Endothelial cell of umbilical vein (primary cell): ENCODE results near the gene CD72. TPM values are rescaled to one million over a fixed set of nuclear protein-coding genes. Genes with fewer than 3 reads are reported as not detected.
A peak's percentile ranks its signal among the peaks of the same experiment; 100 is the strongest.

Source experiments
- BruUV-seq: library from RNA; stranded (reverse); fragments of 400-500 nt; replicated peaks from 2 replicates; lab custom pipeline; 2021; lab: Mats Ljungman, UMichigan
- CTCF ChIA-PET: fragments of 300-600, 350-600 bp; sonication (Branson Sonifier 250); formaldehyde crosslinking; loops from one replicate; lab custom pipeline; 2021; ENCODE audit warnings: antibody characterized with exemption, inconsistent platforms; lab: Charles Lee
- POLR2A ChIA-PET: fragments of 300-600, 350-600 bp; sonication (Branson Sonifier 250); formaldehyde crosslinking; loops from one replicate; lab custom pipeline; 2021; ENCODE audit warnings: antibody characterized with exemption, inconsistent platforms; lab: Charles Lee
- DNase-seq: peaks from one replicate; pipeline ENCODE4 v3.0.0-alpha.2; 2011; ENCODE audit warnings: low read depth, low spot score
- FAIRE-seq: peaks from 2 replicates; lab custom pipeline; 2011; peaks lifted over from hg19 to GRCh38; lab: Jason Lieb, UNC
- H2AFZ ChIP-seq: 2 replicates; pipeline ENCODE4 v1.6.0; 2012; ENCODE audit warnings: low read depth, low read length, control low read depth, inconsistent platforms
- H3K27ac ChIP-seq: 2 replicates; pipeline ENCODE4 v1.5.1; 2011; ENCODE audit warnings: low read depth, mild to moderate bottlenecking, control low read depth, low read length, moderate library complexity; ENCODE audit not compliant: insufficient read depth
- H3K27me3 ChIP-seq, 2 experiments: 2 replicates each; pipeline versions ENCODE4 v1.6.0 to v1.6.1; 2011; ENCODE audit warnings: low read length in 2 of 2, mixed read lengths in 1 of 2; ENCODE audit not compliant: control insufficient read depth in 2 of 2, insufficient read depth in 2 of 2
- H3K36me3 ChIP-seq, 2 experiments: 2 replicates in 1 of 2; 3 replicates in 1 of 2; pipeline ENCODE4 v1.5.1; 2011; ENCODE audit warnings: low read length in 2 of 2, mild to moderate bottlenecking in 1 of 2, moderate library complexity in 1 of 2; ENCODE audit not compliant: control insufficient read depth in 2 of 2, insufficient read depth in 2 of 2; ENCODE audit errors: extremely low read depth in 1 of 2
- H3K4me1 ChIP-seq: 3 replicates; pipeline ENCODE4 v1.5.1; 2011; ENCODE audit warnings: mild to moderate bottlenecking, low read length; ENCODE audit not compliant: control insufficient read depth, insufficient read depth; ENCODE audit errors: extremely low read depth
- H3K4me2 ChIP-seq: 2 replicates; pipeline ENCODE4 v1.6.1; 2011; ENCODE audit warnings: low read length, control low read depth, mixed read lengths; ENCODE audit not compliant: insufficient read depth
- H3K4me3 ChIP-seq, 3 experiments: fragments of 200-600 bp in 1 of 3; sonication (generic), shearing (Covaris generic) in 1 of 3; replicated peaks in 1 of 3; 2 replicates each; pipeline ENCODE4 v1.5.1; 2011 to 2016; ENCODE audit warnings: control low read depth in 3 of 3, low read length in 3 of 3, mild to moderate bottlenecking in 2 of 3, inconsistent platforms in 1 of 3, low read depth in 1 of 3, moderate library complexity in 1 of 3; ENCODE audit not compliant: insufficient read depth in 1 of 3
- H3K79me2 ChIP-seq: 2 replicates; pipeline ENCODE4 v1.6.0; 2012; ENCODE audit warnings: low read length, inconsistent platforms; ENCODE audit not compliant: control insufficient read depth, insufficient read depth
- H3K9ac ChIP-seq: replicated peaks from 2 replicates; pipeline ENCODE3; 2011; ENCODE audit warnings: low read length, control low read depth; ENCODE audit not compliant: insufficient read depth; ENCODE audit errors: extremely low read depth
- H3K9me1 ChIP-seq: replicated peaks from 3 replicates; pipeline ENCODE4 v1.6.0; 2011; ENCODE audit warnings: mild to moderate bottlenecking, low read length; ENCODE audit not compliant: control insufficient read depth, insufficient read depth; ENCODE audit errors: extremely low read depth
- H3K9me3 ChIP-seq: replicated peaks from 2 replicates; pipeline ENCODE4 v1.5.1; 2012; ENCODE audit warnings: low read length, inconsistent platforms; ENCODE audit not compliant: control insufficient read depth, insufficient read depth
- H4K20me1 ChIP-seq: replicated peaks from 2 replicates; pipeline ENCODE3; 2011; ENCODE audit warnings: mild to moderate bottlenecking, low read length; ENCODE audit not compliant: control insufficient read depth, insufficient read depth; ENCODE audit errors: extremely low read depth
- CTCF ChIP-seq, 2 donors: IDR thresholded peaks; 1 replicate in 1 of 2; 2 replicates in 1 of 2; pipeline ENCODE4 v1.5.1; 2011; ENCODE audit warnings: low read length in 2 of 2, mild to moderate bottlenecking in 2 of 2, moderate library complexity in 2 of 2, control low read depth in 1 of 2, inconsistent platforms in 1 of 2, low read depth in 1 of 2; ENCODE audit not compliant: insufficient read depth in 1 of 2; ENCODE audit errors: extremely low read depth in 1 of 2
- EZH2 ChIP-seq: IDR thresholded peaks from 2 replicates; pipeline ENCODE4 v1.6.1; 2012; ENCODE audit warnings: borderline replicate concordance, low read depth, mild to moderate bottlenecking, moderate library complexity, low read length, inconsistent platforms; ENCODE audit not compliant: severe bottlenecking
- FOS ChIP-seq: IDR thresholded peaks from 2 replicates; pipeline ENCODE4 v1.6.1; 2011; ENCODE audit warnings: mild to moderate bottlenecking, low read length, moderate library complexity, borderline replicate concordance; ENCODE audit not compliant: insufficient read depth
- GATA2 ChIP-seq: IDR thresholded peaks from 2 replicates; pipeline ENCODE4 v1.7.0; 2011; ENCODE audit warnings: low read depth, mild to moderate bottlenecking, moderate library complexity, mixed read lengths, low read length; ENCODE audit not compliant: insufficient read length, insufficient read depth
- JUN ChIP-seq: IDR thresholded peaks from 2 replicates; pipeline ENCODE4 v1.6.1; 2011; ENCODE audit warnings: borderline replicate concordance, low read depth; ENCODE audit not compliant: insufficient read length, insufficient read depth
- MYC ChIP-seq: IDR thresholded peaks from one replicate; pipeline ENCODE4 v1.6.1; 2011; ENCODE audit warnings: mild to moderate bottlenecking, low read depth, low read length
- POLR2A ChIP-seq: IDR thresholded peaks from 2 replicates; pipeline ENCODE4 v1.6.1; 2012; ENCODE audit warnings: low read depth, mild to moderate bottlenecking, control low read depth, low read length
- POLR2AphosphoS5 ChIP-seq: IDR thresholded peaks from 2 replicates; pipeline ENCODE4 v1.6.1; 2012; ENCODE audit warnings: low read depth, mild to moderate bottlenecking, control low read depth, low read length, moderate library complexity; ENCODE audit not compliant: insufficient read depth
- dilution Hi-C: fragments of 300-500 bp; cut with MboI; formaldehyde crosslinking; loops from one replicate; pipeline ENCODE4 v1.15.0; 2019; ENCODE audit warnings: low sequenced_read_pairs; ENCODE audit not compliant: extremely low pct_ligation_motif_present
- intact Hi-C: fragments of 100-400 bp; cut with micrococcal nuclease; formaldehyde crosslinking; loops from one replicate; pipeline ENCODE4 v1.10.0; 2022
- polyA plus RNA-seq, 4 experiments: library from polyadenylated mRNA; depleted of rRNA in 3 of 4; stranded (reverse) in 3 of 4; unstranded in 1 of 4; fragments of >200 nt; gene quantifications; 2 replicates each; pipeline versions ENCODE4 v1.2.1 to v1.2.3, GENCODE V29; 2011 to 2012; ENCODE audit warnings: missing spikeins in 1 of 4
- total RNA-seq: library from RNA; stranded (reverse); gene quantifications from 2 replicates; pipeline ENCODE4 v1.2.3, GENCODE V29; 2021
- TF ChIP-seq, protein P1 (sequence below): IDR thresholded peaks from 2 replicates; pipeline ENCODE4 v1.6.1; 2011; ENCODE audit not compliant: insufficient read depth, insufficient read length

The CD72 gene
- total and polyA plus RNA-seq, 2 donors (not counting 3 experiments of a cell fraction or from before 2014, with no cell fraction given), result 0.39 TPM; not detected in 1

- ChIA-PET CTCF (no interaction called here), POLR2A (no interaction called here)
- H3K9ac ChIP-seq, result no peak overlapping the region
- H3K9me1 ChIP-seq, result no peaks in the 10 kb centered on the region
- H3K9me3 ChIP-seq, result no peaks in the 10 kb centered on the region
- H3K36me3 ChIP-seq, result peaks cover 3 to 14% of the 10 kb centered on the region in 2 experiments
- FAIRE-seq (peak; percentile 40), DNase-seq (no peak)
- dilution Hi-C loops (no loop called here), intact Hi-C loops (no loop called here)
- no peaks in the 10 kb centered on the region for H3K79me2 ChIP-seq
- peak overlapping the region in 2 of 3 experiments; percentile 41 to 44 for H3K4me3 ChIP-seq
- peaks cover 16% of the 10 kb centered on the region for H3K4me1 ChIP-seq
- BruUV-seq, result TSS peak; percentile 14
- peak overlapping the region; percentile 51 for H3K4me2 ChIP-seq
- H3K27ac ChIP-seq, result no peak overlapping the region
- H3K27me3 ChIP-seq, result no peaks in the 10 kb centered on the region
- H2AFZ ChIP-seq, result no peak overlapping the region
- no peaks in the 10 kb centered on the region for H4K20me1 ChIP-seq
- TF ChIP-seq MYC (no peak), JUN (no peak), POLR2AphosphoS5 (no peak), GATA2 (no peak), POLR2A (no peak), FOS (no peak), CTCF (IDR thresholded peaks at IDR 0.05; ENCODE audit: extremely low read depth in 1 of 2, insufficient read depth in 1 of 2, low read depth in 1 of 2, low read length in 2 of 2) (no peak), EZH2 (no peak)
- TF ChIP-seq, protein P1, sequence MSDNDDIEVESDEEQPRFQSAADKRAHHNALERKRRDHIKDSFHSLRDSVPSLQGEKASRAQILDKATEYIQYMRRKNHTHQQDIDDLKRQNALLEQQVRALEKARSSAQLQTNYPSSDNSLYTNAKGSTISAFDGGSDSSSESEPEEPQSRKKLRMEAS, result no peak
Measured at GRCh38 chr9:35606138-35606504, 12.1 kb downstream of the CD72 start.
